ENCODE data around the gene CYP2S1. TPM values are rescaled to one million over a fixed set of nuclear protein-coding genes. Genes with fewer than 3 reads are reported as not detected.
"Not testable (repeated sequence)": the region's sequence is repeated elsewhere in the genome, so short reads cannot be mapped to it uniquely, and the experiment has no call there.

Gene CYP2S1
- total RNA-seq: 10 to 100 TPM in 4 of 7 donors, 1 to 10 TPM in 3; 3.8 to 22.4 (median 10.4) TPM
- under 1 TPM; 0.62 to 0.93 (median 0.83) TPM for polyA plus RNA-seq
- long read RNA-seq, donor 1, partial matches to known transcripts: 0 of 4 reads
- long read RNA-seq, donor 1, other reads (novel, unspliced or antisense): 0 of 4 reads
- long read RNA-seq, donor 2, partial matches to known transcripts: 0 of 3 reads
- long read RNA-seq, donor 2, other reads (novel, unspliced or antisense): 0 of 3 reads

- Histone ChIP-seq H3K27me3 (replicated peaks in 1 of 7) (peaks cover 0 to 62% (median 33%) of the 10 kb centered on the region in 7 donors), H3K9me3 (no peaks in the 10 kb centered on the region), H3K27ac (peak within 1 kb of the TSS in 1 of 8 donors; percentile 42), H3K36me3 (no peaks in the 10 kb centered on the region), H3K4me3 (peak within 1 kb of the TSS in 7 of 8 donors; percentile 3 to 65 (median 32)), H3K4me1 (peaks cover 0 to 22% (median 5%) of the 10 kb centered on the region in 6 donors)
- TF ChIP-seq POLR2AphosphoS5 (IDR thresholded peaks at IDR 0.05) (peak in 2 of 3 donors; percentile 33 to 43), CTCF (IDR thresholded peaks at IDR 0.05 in 8 of 11, conservative IDR thresholded peaks at IDR 0.05 in 3 of 11) (no peak)
- DNase-seq: no peak
- intact Hi-C loops (cut with DNase I; ENCODE audit: low total_unique reads): no loop called here
- 6 to 14% (median 7%) methylated on average over 14 to 58 of the region's 58 CpGs for WGBS, 5 donors
Measured at GRCh38 chr19:41192574-41193429, at the start of gene CYP2S1. Gene CYP2S1 (plus strand): TSS chr19:41193219. CDS start chr19:41193265, 46 bp downstream.

- Histone ChIP-seq H3K36me3 (no peaks in the 10 kb centered on the region), H3K4me3 (no peak overlapping the region), H3K27me3 (replicated peaks in 1 of 7) (peaks cover 0 to 20% (median 0%) of the 10 kb centered on the region in 7 donors), H3K9me3 (no peaks in the 10 kb centered on the region), H3K4me1 (no peaks in the 10 kb centered on the region), H3K27ac (no peak overlapping the region)
- peak; percentile 89 for DNase-seq
- intact Hi-C loops (cut with DNase I; ENCODE audit: low total_unique reads): loop anchor here (5.0 kb wide), 2 partner anchors 172 to 482 kb away; no protein-coding TSS in a partner anchor
- TF ChIP-seq POLR2AphosphoS5 (IDR thresholded peaks at IDR 0.05) (no peak), CTCF (IDR thresholded peaks at IDR 0.05 in 8 of 11, conservative IDR thresholded peaks at IDR 0.05 in 3 of 11) (peak; percentile 75 to 89 (median 84)), POLR2A (IDR thresholded peaks at IDR 0.05) (no peak)
- WGBS, 5 donors: 18 to 31% (median 25%) methylated on average over 7 of the region's 7 CpGs
Measured at GRCh38 chr19:41144403-41144802, 48.6 kb upstream of the CYP2S1 start.

- H3K27me3 ChIP-seq (replicated peaks in 1 of 7): peaks cover 0 to 30% (median 0%) of the 10 kb centered on the region in 7 donors
- no peak for DNase-seq
- no peaks in the 10 kb centered on the region for H3K4me1 ChIP-seq
- no peaks in the 10 kb centered on the region for H3K9me3 ChIP-seq
- H3K36me3 ChIP-seq: no peaks in the 10 kb centered on the region
- no peak overlapping the region for H3K4me3 ChIP-seq
- intact Hi-C loops (cut with DNase I; ENCODE audit: low total_unique reads): no loop called here
- TF ChIP-seq CTCF (IDR thresholded peaks at IDR 0.05 in 8 of 11, conservative IDR thresholded peaks at IDR 0.05 in 3 of 11) (no peak), POLR2A (IDR thresholded peaks at IDR 0.05) (no peak), POLR2AphosphoS5 (IDR thresholded peaks at IDR 0.05) (no peak)
- H3K27ac ChIP-seq: no peak overlapping the region
- whole genome bisulfite sequencing, 5 donors: 87 to 100% (median 97%) methylated on average over 2 of the region's 2 CpGs
Measured at GRCh38 chr19:41149831-41150230, 43.2 kb upstream of the CYP2S1 start.

GRCh38 chr19:41150986-41151385, 42.0 kb upstream of the CYP2S1 start:
- H3K36me3 ChIP-seq; intact Hi-C loops (cut with DNase I; ENCODE audit: low total_unique reads); H3K4me1 ChIP-seq; H3K4me3 ChIP-seq; H3K9me3 ChIP-seq; DNase-seq; H3K27ac ChIP-seq: not testable (repeated sequence)
- H3K27me3 ChIP-seq (replicated peaks in 1 of 7): peaks cover 0 to 30% (median 0%) of the 10 kb centered on the region in 7 donors
- WGBS, 5 donors: 81 to 92% (median 84%) methylated on average over 7 of the region's 7 CpGs
